GM19372 (cell line): ENCODE results near the gene TPST1.

Experiments used
- ATAC-seq: cut with Tn5 transposase; IDR thresholded peaks from one replicate; pipeline ENCODE4 v1.9.1; 2021; ENCODE audit warnings: mild to moderate bottlenecking, low read depth, moderate library complexity; ENCODE audit not compliant: unreplicated experiment

The TPST1 gene

GRCh38 chr7:66236713-66237303 lies 31.7 kb downstream of the TPST1 start:
- no peak for ATAC-seq

GRCh38 chr7:66237906-66238772 lies 33.0 kb downstream of the TPST1 start:
- no peak for ATAC-seq

DNA sequence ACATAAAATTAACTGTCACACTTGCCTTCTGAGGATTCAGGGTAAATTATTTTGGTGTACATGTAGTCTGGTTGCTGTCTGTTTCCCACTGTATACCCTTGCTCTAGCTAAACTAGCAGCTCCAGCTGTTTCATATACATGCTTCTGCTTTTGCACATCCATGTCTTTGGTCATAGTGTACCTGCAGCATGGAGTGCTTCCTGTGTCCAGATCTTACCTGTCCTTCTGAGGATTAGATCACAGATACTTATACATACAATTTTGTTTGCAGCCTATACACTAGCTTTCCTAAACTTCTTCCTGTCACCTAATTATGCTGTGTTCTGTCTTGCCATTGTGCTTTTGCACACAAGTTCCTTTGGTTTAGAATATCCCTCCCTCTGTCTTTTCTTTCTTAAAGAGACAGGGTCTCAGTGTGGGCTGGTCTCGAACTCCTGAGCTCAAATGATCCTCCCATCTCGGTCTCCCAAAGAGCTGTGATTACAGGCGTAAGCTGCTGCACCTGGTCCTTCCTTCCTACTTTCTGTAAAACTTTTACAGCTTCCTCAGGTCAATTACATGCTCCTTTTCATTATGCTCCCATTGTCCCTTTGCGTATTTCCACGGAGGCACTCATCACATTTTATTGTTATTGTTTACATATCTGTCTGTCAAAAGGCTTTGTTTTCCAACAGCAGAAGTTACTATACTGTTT lies 33.8 kb downstream of the TPST1 start:
- no peak for ATAC-seq

- ATAC-seq, result no peak
Observed at GRCh38 chr7:66239467-66239856, 34.3 kb downstream of the TPST1 start.

DNA sequence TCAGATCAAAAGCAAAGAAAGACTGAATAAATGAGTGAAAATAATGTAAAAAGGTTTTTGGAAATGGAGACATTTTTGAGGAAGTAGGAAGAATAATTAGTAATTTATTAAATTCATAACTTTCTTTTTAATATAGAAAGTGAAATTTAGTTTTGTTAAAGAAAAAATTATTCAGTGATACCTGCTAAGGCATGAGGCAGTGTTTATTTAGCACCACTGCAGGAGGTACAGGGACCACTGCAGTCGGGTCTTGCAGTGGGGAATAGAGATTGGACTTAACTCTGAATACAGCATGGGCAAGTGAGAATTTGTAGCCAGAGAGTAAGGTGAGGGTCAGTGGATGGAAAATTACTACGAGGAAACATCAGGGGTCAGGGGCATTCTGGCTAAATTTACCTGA lies 39.9 kb downstream of the TPST1 start:
- ATAC-seq, result no peak

DNA sequence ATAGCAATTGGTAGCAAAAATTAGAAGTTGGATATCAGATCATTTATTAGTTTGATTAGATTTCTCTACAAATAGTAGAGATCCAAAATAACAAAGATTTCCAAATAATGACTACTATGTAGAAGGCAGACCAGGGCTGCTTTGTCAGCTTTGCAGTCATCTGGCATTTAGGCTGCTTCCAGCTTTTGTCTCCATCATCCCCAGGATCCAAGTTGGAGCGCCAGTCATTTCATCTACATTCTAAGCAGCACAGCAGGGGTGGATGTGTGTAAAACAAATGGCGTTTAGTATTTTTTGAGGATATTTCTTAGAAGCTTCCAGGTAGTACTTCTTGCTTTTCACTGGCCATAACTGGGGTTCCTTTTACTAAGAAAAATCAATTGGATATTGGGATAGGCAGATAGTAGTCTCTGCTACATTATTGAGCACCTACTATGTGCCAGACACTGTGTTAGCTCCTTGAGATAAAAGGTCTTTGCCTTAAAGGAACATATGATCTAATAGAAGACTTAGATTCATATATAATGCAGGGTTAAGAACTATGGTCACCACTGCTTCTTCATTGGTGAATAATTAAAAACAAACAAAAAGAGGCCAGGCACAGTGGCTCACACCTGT lies 41.5 kb downstream of the TPST1 start:
- ATAC-seq, result no peak

GRCh38 chr7:66247380-66248078 lies 42.4 kb downstream of the TPST1 start:
- ATAC-seq, result no peak

DNA sequence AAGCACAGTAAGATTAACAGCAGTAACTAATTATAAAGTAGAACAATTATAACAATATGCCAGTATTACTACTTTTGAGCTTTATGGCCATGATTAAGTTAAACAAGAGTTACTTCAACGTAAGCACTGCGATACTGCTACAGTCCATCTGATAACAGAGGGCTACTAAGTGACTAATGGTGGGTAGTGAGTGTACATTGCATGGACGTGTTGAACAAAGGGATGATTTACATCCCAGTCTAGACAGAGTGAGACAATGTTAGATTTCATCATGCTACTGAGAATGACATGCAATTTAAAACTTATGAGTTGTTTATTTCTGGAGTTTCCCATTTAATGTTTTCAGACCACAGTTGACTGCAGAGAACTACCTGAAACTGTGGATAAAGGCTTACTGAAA lies 45.6 kb downstream of the TPST1 start:
- no peak for ATAC-seq

- ATAC-seq, result no peak
Observed at GRCh38 chr7:66255534-66256100, 50.5 kb downstream of the TPST1 start.

DNA sequence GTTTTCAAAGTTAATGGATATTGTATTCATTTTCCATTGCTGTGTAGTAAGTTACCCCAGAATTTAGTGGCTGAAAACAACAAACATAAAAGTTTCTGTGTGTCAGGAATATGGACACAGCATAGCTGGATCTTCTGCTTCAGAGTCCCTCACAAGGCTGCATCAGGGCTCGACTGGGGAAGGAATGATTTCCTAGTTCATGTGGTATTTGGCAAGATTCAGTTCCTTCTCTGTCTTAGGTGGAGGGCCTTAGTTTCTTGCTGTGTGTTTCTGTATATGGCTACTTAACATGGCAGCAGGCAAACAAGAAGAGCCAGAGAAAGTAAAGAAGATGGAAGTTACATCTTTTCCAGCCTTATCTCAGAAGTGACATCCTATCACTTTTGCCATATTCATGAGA lies 51.1 kb downstream of the TPST1 start:
- ATAC-seq, result no peak

DNA sequence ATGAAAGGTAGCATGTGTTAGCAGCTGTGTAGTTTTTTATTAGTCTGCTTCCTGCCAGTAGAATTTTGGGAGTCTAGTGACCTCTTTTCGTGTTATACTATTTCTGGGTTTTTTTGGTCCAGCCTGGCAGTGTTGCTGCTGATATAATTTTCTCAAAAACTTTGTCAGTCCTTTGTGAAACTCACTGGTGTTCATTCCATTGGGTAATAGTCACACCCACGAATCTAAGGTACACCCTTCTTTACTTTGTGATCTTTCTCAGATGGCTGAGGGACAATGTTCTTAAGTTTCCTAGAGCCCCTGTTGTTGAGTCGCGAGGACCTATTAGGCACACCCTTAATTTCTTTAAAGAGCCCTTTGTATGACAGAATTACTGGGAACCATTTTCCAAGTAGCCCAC lies 52.3 kb downstream of the TPST1 start:
- no peak for ATAC-seq

DNA sequence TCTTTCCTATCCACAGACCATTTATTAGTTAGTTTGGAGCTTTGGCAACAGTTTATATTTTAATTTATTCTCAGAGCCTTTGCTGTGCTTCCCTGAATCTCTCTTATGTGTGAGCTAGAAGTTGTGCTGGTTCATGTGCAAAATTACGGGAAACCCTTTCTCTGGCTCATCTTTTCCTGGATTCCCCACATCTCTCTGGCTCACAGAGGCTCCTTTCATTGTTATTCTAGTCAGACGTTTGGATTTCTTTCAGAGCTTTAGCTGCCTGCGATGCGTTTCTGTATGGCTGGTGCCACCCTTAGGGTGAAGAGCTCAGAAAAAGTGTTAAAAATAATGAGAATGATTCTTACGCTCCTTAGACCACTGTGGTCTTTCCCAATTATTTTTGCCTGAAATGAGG lies 53.3 kb downstream of the TPST1 start:
- ATAC-seq, result no peak

DNA sequence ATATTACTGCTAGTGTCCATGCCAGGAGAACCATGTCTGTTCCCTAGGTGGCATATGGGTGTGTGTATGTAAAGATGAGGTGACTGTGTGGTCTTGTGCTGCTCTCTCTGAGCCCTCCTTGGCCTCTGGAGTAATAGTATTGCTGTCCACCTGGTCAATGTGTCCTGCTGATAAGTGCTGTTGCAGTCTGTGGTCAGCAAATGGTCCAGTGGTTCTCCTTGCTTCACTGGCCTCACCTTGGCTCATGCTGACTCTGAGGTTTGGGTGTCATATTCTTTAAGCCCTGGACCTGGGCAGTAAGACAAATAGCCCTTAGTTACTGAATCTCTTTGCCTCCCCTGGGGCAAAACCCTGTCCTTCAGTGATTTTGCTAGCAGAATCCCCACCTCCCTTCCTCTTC lies 56.8 kb downstream of the TPST1 start:
- ATAC-seq, result no peak

DNA sequence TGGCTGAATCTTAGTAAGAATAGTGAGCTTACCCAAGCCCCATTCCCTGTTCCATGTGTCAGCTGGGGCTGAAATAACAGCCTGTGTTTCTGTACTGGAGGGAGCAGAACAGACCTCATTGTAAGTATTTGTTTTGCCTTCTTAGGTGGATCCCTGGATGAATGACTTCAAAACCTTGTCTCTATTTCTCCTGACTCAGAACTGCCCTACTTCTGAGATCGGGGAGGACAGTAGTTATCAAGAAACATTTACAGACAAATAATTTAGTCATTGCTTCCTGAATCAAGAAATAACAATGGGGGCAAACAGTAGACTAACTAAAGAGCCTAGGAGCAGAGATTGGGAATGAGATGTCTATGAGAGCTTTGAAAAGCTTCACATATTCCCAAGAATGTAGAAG lies 58.8 kb downstream of the TPST1 start:
- ATAC-seq, result no peak

DNA sequence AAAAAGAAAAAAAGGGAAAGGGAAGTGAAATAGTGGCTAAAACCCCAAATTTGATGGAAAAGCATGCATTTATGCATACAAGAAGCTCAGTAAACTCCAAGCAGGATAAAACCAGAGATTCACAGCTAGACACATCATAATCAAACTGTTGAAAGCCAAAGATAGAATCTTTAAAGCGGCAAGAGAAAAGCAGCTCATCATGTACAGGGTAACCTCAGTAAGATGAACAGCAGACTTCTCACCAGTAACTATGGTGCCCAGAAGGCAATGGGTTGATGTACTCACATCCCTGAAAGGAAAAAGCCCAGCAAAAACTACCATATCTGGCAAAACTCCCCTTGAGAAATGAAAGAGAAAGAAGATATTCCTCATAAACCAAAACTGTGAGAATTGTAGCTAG lies 60.4 kb downstream of the TPST1 start:
- no peak for ATAC-seq

GRCh38 chr7:66267249-66267648 lies 62.1 kb downstream of the TPST1 start:
- no peak for ATAC-seq

- ATAC-seq, result no peak
Observed at GRCh38 chr7:66269978-66270377, 64.8 kb downstream of the TPST1 start.

GRCh38 chr7:66272321-66272720 lies 67.2 kb downstream of the TPST1 start:
- ATAC-seq, result no peak

DNA sequence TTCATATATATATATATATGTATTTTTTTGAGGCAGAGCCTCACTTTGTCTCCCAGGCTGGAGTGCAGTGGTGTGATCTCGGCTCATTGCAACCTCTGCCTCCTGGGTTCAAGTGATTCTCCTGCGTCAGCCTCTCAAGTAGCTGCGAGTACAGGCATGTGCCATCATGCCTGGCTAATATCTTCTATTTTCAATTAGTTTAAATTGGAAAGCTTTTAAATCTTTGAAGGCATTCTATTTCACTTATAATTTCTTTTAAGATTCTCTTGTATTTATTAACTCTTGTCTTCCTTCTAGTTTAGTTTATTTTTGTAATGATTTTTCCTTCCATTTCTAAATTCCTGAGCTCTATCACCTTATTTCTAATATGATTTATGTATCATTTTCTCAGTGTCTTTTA lies 71.2 kb downstream of the TPST1 start:
- ATAC-seq, result no peak

DNA sequence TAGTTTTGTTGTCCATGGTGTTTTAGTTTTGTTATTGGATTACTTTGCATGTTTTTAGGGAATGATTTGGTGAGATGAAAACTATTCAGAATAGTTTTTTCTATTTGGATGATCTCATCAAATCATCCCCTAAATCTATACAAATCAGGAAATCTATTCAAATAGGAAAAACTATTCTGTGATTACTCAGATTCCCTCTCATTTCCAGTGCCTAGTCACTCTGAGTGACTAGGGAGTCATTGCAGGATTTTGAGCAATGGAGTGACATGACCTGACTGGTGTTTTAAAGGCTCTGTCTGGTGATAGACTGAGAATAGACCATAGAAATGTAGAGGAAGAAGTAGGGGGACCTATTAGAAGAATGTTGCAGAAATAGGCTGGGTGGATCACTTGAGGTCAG lies 72.4 kb downstream of the TPST1 start:
- no peak for ATAC-seq
